HEK293 (cell line): ENCODE measurements around the gene MEMO1.

Experiments
- GFI1B ChIP-seq: fragments of 450-650 bp; formaldehyde crosslinking; IDR thresholded peaks from 2 replicates; pipeline ENCODE4 v1.5.1; 2016; ENCODE audit warnings: missing biosample characterization, missing genetic modification characterization
- GLIS1 ChIP-seq: fragments of 450-650 bp; formaldehyde crosslinking; IDR thresholded peaks from 2 replicates; pipeline ENCODE4 v1.5.1; 2016; ENCODE audit warnings: missing biosample characterization, missing genetic modification characterization
- GLIS2 ChIP-seq: fragments of 450-650 bp; formaldehyde crosslinking; IDR thresholded peaks from 2 replicates; pipeline ENCODE4 v1.5.1; 2016; ENCODE audit warnings: missing biosample characterization, missing genetic modification characterization
- IKZF3 ChIP-seq: fragments of 450-650 bp; IDR thresholded peaks from 2 replicates; pipeline ENCODE4 v1.5.0; 2018; ENCODE audit warnings: missing biosample characterization, mild to moderate bottlenecking, missing genetic modification characterization, moderate library complexity
- KLF9 ChIP-seq: fragments of 450-650 bp; formaldehyde crosslinking; IDR thresholded peaks from 2 replicates; pipeline ENCODE4 v1.5.1; 2016; ENCODE audit warnings: missing biosample characterization, missing genetic modification characterization, low read depth
- PATZ1 ChIP-seq: fragments of 450-650 bp; formaldehyde crosslinking; IDR thresholded peaks from 2 replicates; pipeline ENCODE4 v1.5.1; 2016; ENCODE audit warnings: missing biosample characterization, missing genetic modification characterization
- PBX3 ChIP-seq: sonication (generic); formaldehyde crosslinking; IDR thresholded peaks from 2 replicates; pipeline ENCODE4 v1.8.1; 2022; ENCODE audit warnings: mild to moderate bottlenecking, moderate library complexity, missing genetic modification reagents
- PRDM6 ChIP-seq: fragments of 450-650 bp; formaldehyde crosslinking; IDR thresholded peaks from 2 replicates; pipeline ENCODE4 v1.5.1; 2017; ENCODE audit warnings: missing biosample characterization, missing genetic modification characterization
- REST ChIP-seq: fragments of 450-650 bp; formaldehyde crosslinking; IDR thresholded peaks from 2 replicates; pipeline ENCODE4 v1.5.1; 2016; ENCODE audit warnings: missing biosample characterization, missing genetic modification characterization
- ZBTB1 ChIP-seq: fragments of 450-650 bp; formaldehyde crosslinking; IDR thresholded peaks from 2 replicates; pipeline ENCODE4 v1.5.1; 2016; ENCODE audit warnings: missing biosample characterization, missing genetic modification characterization
- ZBTB17 ChIP-seq: fragments of 450-650 bp; formaldehyde crosslinking; IDR thresholded peaks from 2 replicates; pipeline ENCODE4 v1.5.1; 2016; ENCODE audit warnings: missing biosample characterization, missing genetic modification characterization
- ZBTB20 ChIP-seq: fragments of 450-650 bp; formaldehyde crosslinking; IDR thresholded peaks from 2 replicates; pipeline ENCODE4 v1.5.1; 2016; ENCODE audit warnings: missing biosample characterization, missing genetic modification characterization
- ZNF10 ChIP-seq: fragments of 450-650 bp; formaldehyde crosslinking; IDR thresholded peaks from 2 replicates; pipeline ENCODE4 v1.5.1; 2017; ENCODE audit warnings: missing biosample characterization, missing genetic modification characterization
- ZNF202 ChIP-seq: fragments of 450-650 bp; formaldehyde crosslinking; IDR thresholded peaks from 2 replicates; pipeline ENCODE4 v1.5.1; 2016; ENCODE audit warnings: missing biosample characterization, missing genetic modification characterization, borderline replicate concordance
- ZNF223 ChIP-seq: fragments of 450-650 bp; formaldehyde crosslinking; IDR thresholded peaks from 2 replicates; pipeline ENCODE4 v1.5.1; 2016; ENCODE audit warnings: missing biosample characterization, missing genetic modification characterization
- ZNF248 ChIP-seq: fragments of 450-650 bp; formaldehyde crosslinking; IDR thresholded peaks from 2 replicates; pipeline ENCODE4 v1.5.1; 2017; ENCODE audit warnings: missing biosample characterization, missing genetic modification characterization
- ZNF311 ChIP-seq: fragments of 450-650 bp; formaldehyde crosslinking; IDR thresholded peaks from 2 replicates; pipeline ENCODE4 v1.5.1; 2017; ENCODE audit warnings: missing biosample characterization, missing genetic modification characterization, borderline replicate concordance
- ZNF391 ChIP-seq: fragments of 450-650 bp; formaldehyde crosslinking; IDR thresholded peaks from 2 replicates; pipeline ENCODE4 v1.5.1; 2016; ENCODE audit warnings: low read depth, missing biosample characterization, missing genetic modification characterization, borderline replicate concordance
- ZNF394 ChIP-seq: fragments of 450-650 bp; formaldehyde crosslinking; IDR thresholded peaks from 2 replicates; pipeline ENCODE4 v1.5.1; 2016; ENCODE audit warnings: missing biosample characterization, missing genetic modification characterization, mild to moderate bottlenecking, moderate library complexity, borderline replicate concordance
- ZNF426 ChIP-seq: fragments of 450-650 bp; formaldehyde crosslinking; IDR thresholded peaks from 2 replicates; pipeline ENCODE4 v1.5.1; 2017; ENCODE audit warnings: missing biosample characterization, missing genetic modification characterization, mild to moderate bottlenecking, inconsistent platforms, moderate library complexity
- ZNF449 ChIP-seq: fragments of 450-650 bp; formaldehyde crosslinking; IDR thresholded peaks from 2 replicates; pipeline ENCODE4 v1.5.1; 2017; ENCODE audit warnings: missing biosample characterization, mild to moderate bottlenecking, missing genetic modification characterization, moderate library complexity
- ZNF501 ChIP-seq: fragments of 450-650 bp; formaldehyde crosslinking; IDR thresholded peaks from 2 replicates; pipeline ENCODE4 v1.5.1; 2016; ENCODE audit warnings: missing biosample characterization, missing genetic modification characterization
- ZNF600 ChIP-seq: fragments of 450-650 bp; formaldehyde crosslinking; IDR thresholded peaks from 2 replicates; pipeline ENCODE4 v1.5.1; 2016; ENCODE audit warnings: missing biosample characterization, missing genetic modification characterization
- ZNF664 ChIP-seq: fragments of 450-650 bp; formaldehyde crosslinking; IDR thresholded peaks from 2 replicates; pipeline ENCODE4 v1.5.1; 2016; ENCODE audit warnings: missing biosample characterization, missing genetic modification characterization
- ZNF704 ChIP-seq: fragments of 450-650 bp; formaldehyde crosslinking; IDR thresholded peaks from 2 replicates; pipeline ENCODE4 v1.5.1; 2016; ENCODE audit warnings: missing biosample characterization, missing genetic modification characterization
- ZNF76 ChIP-seq: fragments of 450-650 bp; formaldehyde crosslinking; IDR thresholded peaks from 2 replicates; pipeline ENCODE4; 2016; ENCODE audit warnings: low read depth, missing biosample characterization, missing genetic modification characterization, borderline replicate concordance
- ZNF830 ChIP-seq: fragments of 450-650 bp; IDR thresholded peaks from 2 replicates; pipeline ENCODE4 v1.5.0; 2018; ENCODE audit warnings: missing biosample characterization, missing genetic modification characterization, low read depth, mild to moderate bottlenecking, moderate library complexity
- ZXDB ChIP-seq: fragments of 450-650 bp; formaldehyde crosslinking; IDR thresholded peaks from 2 replicates; pipeline ENCODE4 v1.5.1; 2016; ENCODE audit warnings: missing biosample characterization, missing genetic modification characterization

The MEMO1 gene

GRCh38 chr2:32039447-32040219 lies 28.8 kb upstream of the MEMO1 start, which contains the start of gene DPY30 (continued):
- TF ChIP-seq ZNF704 (tag by site-specific recombination) (no peak), ZNF76 (tag by site-specific recombination) (peak; percentile 32; the same call in 1 of the 2 replicates), PBX3 (peak; percentile 53; the same call in 1 of the 2 replicates), GLIS1 (tag by site-specific recombination) (peak; percentile 57; the same call in 1 of the 2 replicates), GLIS2 (no peak), PRDM6 (tag by site-specific recombination) (no peak), ZNF391 (tag by site-specific recombination) (no peak), ZNF426 (tag by site-specific recombination) (no peak), ZXDB (tag by site-specific recombination) (0 out of 2 replicates have a peak, but pooled peaks have one; percentile 20), REST (tag by site-specific recombination) (no peak), KLF9 (tag by site-specific recombination) (peak; percentile 79), ZNF311 (tag by site-specific recombination) (no peak), PATZ1 (tag by site-specific recombination) (peak; percentile 25; the same call in 1 of the 2 replicates), ZNF248 (no peak), ZNF202 (no peak), ZNF830 (tag by site-specific recombination) (no peak), ZNF449 (tag by site-specific recombination) (peak; percentile 35; the same call in 1 of the 2 replicates), ZNF10 (no peak), ZNF664 (tag by site-specific recombination) (no peak), ZBTB17 (peak; percentile 99), ZBTB1 (tag by site-specific recombination) (no peak), GFI1B (no peak), ZNF223 (tag by site-specific recombination) (no peak), ZNF501 (tag by site-specific recombination) (peak; percentile 69), IKZF3 (no peak), ZNF394 (tag by site-specific recombination) (peak; percentile 55; the same call in 1 of the 2 replicates), ZNF600 (tag by site-specific recombination) (peak; percentile 80), ZBTB20 (tag by site-specific recombination) (peak; percentile 43; the same call in 1 of the 2 replicates)
